Vagina (tissue), 2 donors: ENCODE results near the gene SLC25A20. TPM values are rescaled to one million over a fixed set of nuclear protein-coding genes. Genes with fewer than 3 reads are reported as not detected.

Experiments
- DNase-seq, 2 donors: peaks; one replicate each; pipeline ENCODE4 v3.0.0-alpha.2; 2017; ENCODE audit errors: extremely low spot score in 2 of 2
- H3K27ac ChIP-seq: fragments of 200-600 bp; sonication (generic); one replicate; pipeline ENCODE4 v1.5.1; 2019
- H3K27me3 ChIP-seq: fragments of 200-600 bp; sonication (generic); one replicate; pipeline ENCODE4 v1.5.1; 2019
- H3K36me3 ChIP-seq, 2 donors: fragments of 200-600 bp; sonication (generic); one replicate each; pipeline ENCODE4 v1.5.1; 2017 to 2019
- H3K4me1 ChIP-seq: fragments of 200-600 bp; sonication (generic); one replicate; pipeline ENCODE4 v1.5.1; 2019
- H3K4me3 ChIP-seq, 2 donors: fragments of 200-600 bp; sonication (generic); 1 replicate in 1 of 2; 2 replicates in 1 of 2; pipeline ENCODE4 v1.5.1; 2016 to 2019
- H3K9me3 ChIP-seq: fragments of 200-600 bp; sonication (generic); one replicate; pipeline ENCODE4 v1.5.1; 2019
- POLR2A ChIP-seq, 2 donors: fragments of 450-650 bp; IDR thresholded peaks; one replicate each; pipeline ENCODE4 v1.6.1; 2017; ENCODE audit warnings: antibody characterized with exemption in 2 of 2, mild to moderate bottlenecking in 2 of 2, moderate library complexity in 2 of 2
- POLR2AphosphoS5 ChIP-seq, 2 donors: sonication (generic); formaldehyde crosslinking; IDR thresholded peaks; one replicate each; pipeline ENCODE4 v1.9.0; 2017; ENCODE audit warnings: antibody characterized with exemption in 2 of 2, mild to moderate bottlenecking in 2 of 2, low read depth in 1 of 2; ENCODE audit not compliant: insufficient read depth in 1 of 2
- intact Hi-C: fragments of 100-400 bp; cut with DNase I; formaldehyde crosslinking; loops from one replicate; pipeline ENCODE4 v1.15.1; 2023
- total RNA-seq: library from RNA; depleted of rRNA; stranded (reverse); fragments of >200 nt; gene quantifications from one replicate; pipeline ENCODE4 v1.2.3, GENCODE V29; 2016
- TF ChIP-seq, protein P1 (sequence below), 3 experiments: fragments of 450-650 bp in 2 of 3; fragments of 200-600 bp in 1 of 3; sonication (generic) in 1 of 3; IDR thresholded peaks; one replicate each; pipeline ENCODE4 v1.5.1; 2017 to 2019; ENCODE audit warnings: antibody characterized with exemption in 3 of 3, mild to moderate bottlenecking in 2 of 3, moderate library complexity in 2 of 3

Gene SLC25A20
- total RNA-seq, 1 donor from 2014 or later, result 24.1 TPM

DNA sequence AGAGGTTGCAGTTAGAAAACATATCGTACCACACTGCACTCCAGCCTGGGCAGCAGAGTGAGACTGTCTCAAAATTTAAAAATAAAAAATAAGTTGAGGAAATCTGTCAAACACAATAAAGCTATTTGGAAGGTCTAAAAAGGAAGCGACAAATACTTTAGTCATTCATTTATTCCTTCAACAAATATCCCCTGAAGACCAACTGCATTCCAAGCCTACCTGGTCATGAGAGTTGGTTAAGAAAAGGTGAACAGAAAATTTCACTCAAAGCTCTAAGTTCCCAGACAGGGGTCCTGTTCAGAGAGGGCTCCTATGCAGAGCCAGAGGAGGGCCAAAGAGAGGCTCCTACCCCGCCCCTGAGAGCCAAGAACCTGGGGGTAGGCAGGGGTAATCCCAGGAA is 35.6 kb downstream of the SLC25A20 start:
- no peak for TF ChIP-seq POLR2AphosphoS5 (IDR thresholded peaks at IDR 0.05; ENCODE audit: insufficient read depth in 1 of 2, low read depth in 1 of 2)
- TF ChIP-seq POLR2A (IDR thresholded peaks at IDR 0.05), result no peak
- TF ChIP-seq, protein P1, sequence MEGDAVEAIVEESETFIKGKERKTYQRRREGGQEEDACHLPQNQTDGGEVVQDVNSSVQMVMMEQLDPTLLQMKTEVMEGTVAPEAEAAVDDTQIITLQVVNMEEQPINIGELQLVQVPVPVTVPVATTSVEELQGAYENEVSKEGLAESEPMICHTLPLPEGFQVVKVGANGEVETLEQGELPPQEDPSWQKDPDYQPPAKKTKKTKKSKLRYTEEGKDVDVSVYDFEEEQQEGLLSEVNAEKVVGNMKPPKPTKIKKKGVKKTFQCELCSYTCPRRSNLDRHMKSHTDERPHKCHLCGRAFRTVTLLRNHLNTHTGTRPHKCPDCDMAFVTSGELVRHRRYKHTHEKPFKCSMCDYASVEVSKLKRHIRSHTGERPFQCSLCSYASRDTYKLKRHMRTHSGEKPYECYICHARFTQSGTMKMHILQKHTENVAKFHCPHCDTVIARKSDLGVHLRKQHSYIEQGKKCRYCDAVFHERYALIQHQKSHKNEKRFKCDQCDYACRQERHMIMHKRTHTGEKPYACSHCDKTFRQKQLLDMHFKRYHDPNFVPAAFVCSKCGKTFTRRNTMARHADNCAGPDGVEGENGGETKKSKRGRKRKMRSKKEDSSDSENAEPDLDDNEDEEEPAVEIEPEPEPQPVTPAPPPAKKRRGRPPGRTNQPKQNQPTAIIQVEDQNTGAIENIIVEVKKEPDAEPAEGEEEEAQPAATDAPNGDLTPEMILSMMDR (IDR thresholded peaks at IDR 0.05), result no peak
- intact Hi-C loops, result no loop called here
- H3K4me1 ChIP-seq, result no peaks in the 10 kb centered on the region

DNA sequence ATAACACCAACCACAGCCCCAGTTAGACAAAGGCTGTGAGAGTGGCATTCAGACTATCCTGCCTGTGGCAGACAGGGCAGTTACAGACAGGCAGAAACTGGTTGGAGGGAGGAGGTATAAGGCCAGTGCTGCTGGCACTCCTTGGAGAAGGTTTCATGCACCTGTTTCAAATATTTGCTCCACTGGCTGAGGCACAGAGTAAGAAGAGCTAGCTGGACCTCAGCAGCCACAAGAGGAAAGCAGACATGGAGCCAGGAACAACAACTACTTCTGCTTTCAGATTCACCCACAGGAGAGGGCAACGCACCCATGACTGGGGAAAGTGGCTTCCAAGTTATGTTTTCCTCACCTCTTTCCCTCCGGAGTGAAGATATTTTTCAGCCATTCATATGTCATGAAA is 39.5 kb downstream of the SLC25A20 start:
- Histone ChIP-seq H3K9me3 (no peaks in the 10 kb centered on the region), H3K4me1 (no peaks in the 10 kb centered on the region), H3K27ac (no peak overlapping the region), H3K36me3 (peaks cover 0 to 17% of the 10 kb centered on the region in 2 donors), H3K4me3 (no peak overlapping the region), H3K27me3 (no peaks in the 10 kb centered on the region)
- TF ChIP-seq POLR2AphosphoS5 (IDR thresholded peaks at IDR 0.05; ENCODE audit: insufficient read depth in 1 of 2, low read depth in 1 of 2) (no peak), POLR2A (IDR thresholded peaks at IDR 0.05) (no peak)
- TF ChIP-seq, protein P1 (IDR thresholded peaks at IDR 0.05), result no peak
- intact Hi-C loops, result no loop called here
- no peak for DNase-seq

More for the DNA sequence above, 35.6 kb downstream of the SLC25A20 start:
- Histone ChIP-seq H3K27ac (no peak overlapping the region), H3K27me3 (no peaks in the 10 kb centered on the region), H3K4me3 (no peak overlapping the region), H3K9me3 (no peaks in the 10 kb centered on the region), H3K36me3 (peaks cover 0 to 11% of the 10 kb centered on the region in 2 donors)
- no peak for DNase-seq

DNA sequence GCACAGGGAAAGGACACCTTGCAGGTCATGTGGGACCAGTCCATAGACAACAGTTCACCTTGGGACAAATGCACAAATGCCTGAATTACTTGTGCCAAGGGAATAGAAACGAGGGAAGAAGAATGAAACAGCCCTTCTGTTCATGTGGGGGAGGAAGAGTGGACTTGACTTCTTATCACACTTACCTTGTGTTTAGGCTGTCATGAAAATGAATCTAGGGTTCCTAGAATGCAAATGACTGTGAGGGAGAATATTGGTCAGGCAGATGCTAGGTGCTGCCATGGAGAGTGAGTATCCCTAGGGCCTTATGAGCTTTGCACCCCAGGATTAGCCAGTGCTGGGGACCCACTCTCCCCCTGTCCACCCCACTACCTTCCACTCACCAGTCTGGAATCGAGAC is 40.0 kb downstream of the SLC25A20 start:
- DNase-seq, result no peak
- Histone ChIP-seq H3K27ac (no peak overlapping the region), H3K27me3 (no peaks in the 10 kb centered on the region), H3K4me3 (no peak overlapping the region), H3K36me3 (peaks cover 0 to 17% of the 10 kb centered on the region in 2 donors), H3K9me3 (no peaks in the 10 kb centered on the region), H3K4me1 (no peaks in the 10 kb centered on the region)
- no peak for TF ChIP-seq POLR2AphosphoS5 (IDR thresholded peaks at IDR 0.05; ENCODE audit: insufficient read depth in 1 of 2, low read depth in 1 of 2)
- TF ChIP-seq, protein P1 (IDR thresholded peaks at IDR 0.05), result no peak
- no peak for TF ChIP-seq POLR2A (IDR thresholded peaks at IDR 0.05)
- intact Hi-C loops, result no loop called here

DNA sequence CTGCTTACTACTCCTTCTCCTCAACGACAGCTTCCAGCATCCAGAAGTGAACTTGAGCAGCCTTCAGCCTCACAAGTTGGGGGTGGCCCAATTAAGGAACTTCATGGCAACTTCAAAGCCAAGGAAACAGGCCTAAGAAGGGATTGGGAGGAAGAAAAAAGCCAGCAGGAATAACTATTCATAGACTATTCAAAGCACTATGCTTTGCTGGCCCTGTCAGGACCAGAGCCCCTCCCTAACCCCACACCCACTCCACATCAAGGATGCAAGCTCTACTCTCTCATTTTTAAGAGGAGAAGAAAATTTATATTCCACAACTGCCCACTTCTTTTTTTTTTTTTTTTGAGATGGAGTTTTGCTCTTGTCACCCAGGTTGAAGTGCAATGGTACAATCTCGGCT is 41.0 kb downstream of the SLC25A20 start:
- H3K4me1 ChIP-seq, result no peaks in the 10 kb centered on the region
- H3K36me3 ChIP-seq, result peaks cover 0 to 17% of the 10 kb centered on the region in 2 donors
- TF ChIP-seq POLR2AphosphoS5 (IDR thresholded peaks at IDR 0.05; ENCODE audit: insufficient read depth in 1 of 2, low read depth in 1 of 2) (no peak), POLR2A (IDR thresholded peaks at IDR 0.05) (no peak)
- TF ChIP-seq, protein P1 (IDR thresholded peaks at IDR 0.05), result no peak
- no peaks in the 10 kb centered on the region for H3K9me3 ChIP-seq
- DNase-seq, result no peak
- H3K27me3 ChIP-seq, result no peaks in the 10 kb centered on the region
- no peak overlapping the region for H3K27ac ChIP-seq
- no peak overlapping the region for H3K4me3 ChIP-seq
- intact Hi-C loops, result no loop called here

- H3K27me3 ChIP-seq, result no peaks in the 10 kb centered on the region
- TF ChIP-seq POLR2AphosphoS5 (IDR thresholded peaks at IDR 0.05; ENCODE audit: insufficient read depth in 1 of 2, low read depth in 1 of 2) (no peak), POLR2A (IDR thresholded peaks at IDR 0.05) (no peak)
- TF ChIP-seq, protein P1 (IDR thresholded peaks at IDR 0.05), result no peak
- no peaks in the 10 kb centered on the region for H3K9me3 ChIP-seq
- no peaks in the 10 kb centered on the region for H3K4me1 ChIP-seq
- H3K27ac ChIP-seq, result no peak overlapping the region
- DNase-seq, result no peak
- H3K4me3 ChIP-seq, result no peak overlapping the region
- peaks cover 0 to 17% of the 10 kb centered on the region in 2 donors for H3K36me3 ChIP-seq
- intact Hi-C loops, result no loop called here
These were observed 42.2 kb downstream of the SLC25A20 start for GRCh38 chr3:48856469-48856868.
